Inflammatory macrophage treated with lipopolysaccharide for 4 hours (primary cell): ENCODE measurements around the gene CCDC177.

Experiments
- DNase-seq: peaks from one replicate; pipeline ENCODE4 v3.0.0-alpha.2; 2020

The CCDC177 gene

GRCh38 chr14:69527635-69528034 is 47.0 kb downstream of the CCDC177 start:
- no peak for DNase-seq

DNA sequence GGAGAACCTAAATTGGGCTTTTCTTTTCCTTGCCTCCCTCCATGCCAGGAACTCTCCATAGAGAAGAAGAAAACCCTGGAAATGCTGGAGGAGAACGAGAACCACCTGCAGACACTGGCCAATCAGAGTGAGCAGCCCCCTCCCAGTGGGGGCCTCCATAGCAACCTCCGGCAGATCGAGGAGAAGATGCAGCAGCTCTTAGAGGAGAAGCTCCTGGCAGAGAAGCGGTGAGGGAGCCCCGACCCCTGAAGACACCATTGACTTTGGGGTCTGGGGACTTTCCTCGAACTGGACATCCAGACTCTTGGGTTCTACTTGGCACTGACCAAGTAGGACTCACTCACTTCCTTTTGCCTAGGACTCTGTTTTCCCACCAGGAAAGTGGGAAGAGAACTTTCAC is 48.8 kb downstream of the CCDC177 start:
- DNase-seq: no peak

DNA sequence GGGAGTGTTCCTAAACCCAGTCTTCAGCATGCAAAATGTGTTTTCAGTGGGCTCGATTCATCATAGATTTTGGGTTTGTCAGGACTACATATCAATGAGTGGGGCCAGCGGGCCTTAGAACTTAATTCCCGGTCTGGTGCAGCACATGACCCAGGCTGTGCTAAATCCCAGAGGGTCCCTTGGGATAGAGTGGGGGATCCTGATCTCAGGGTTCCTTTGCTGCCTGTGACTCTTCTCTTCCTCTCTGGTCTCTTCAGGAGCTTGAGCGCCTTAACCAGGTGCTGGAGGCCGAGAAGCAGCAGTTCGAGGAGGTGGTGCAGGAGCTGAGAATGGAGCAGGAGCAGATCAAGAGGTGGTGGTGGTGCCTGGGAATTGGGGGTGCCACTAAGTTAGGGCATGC is 52.6 kb downstream of the CCDC177 start:
- no peak for DNase-seq
